ENCODE results near the gene CYP3A7. TPM values are rescaled to one million over a fixed set of nuclear protein-coding genes. Genes with fewer than 3 reads are reported as not detected.

The CYP3A7 gene
- total RNA-seq, 4 donors from 2014 or later, result 0.91 TPM; not detected in 3

- Histone ChIP-seq H3K4me1 (peaks cover 0 to 6% of the 10 kb centered on the region in 2 donors), H3K27me3 (no peaks in the 10 kb centered on the region), H3K36me3 (no peaks in the 10 kb centered on the region), H3K9me3 (peaks cover 0 to under 1% of the 10 kb centered on the region in 2 donors), H3K27ac (no peak overlapping the region), H3K4me3 (no peak overlapping the region)
- TF ChIP-seq CTCF (IDR thresholded peaks at IDR 0.05) (no peak), POLR2A (IDR thresholded peaks at IDR 0.05) (no peak)
- intact Hi-C loops (cut with DNase I; ENCODE audit: low total_unique reads), result no loop called here
- DNase-seq, result no peak
These were observed 57.9 kb downstream of the CYP3A7 start for GRCh38 chr7:99677013-99677647.

- peaks cover 0 to 6% of the 10 kb centered on the region in 2 donors for H3K4me1 ChIP-seq
- intact Hi-C loops (cut with DNase I; ENCODE audit: low total_unique reads), result no loop called here
- no peaks in the 10 kb centered on the region for H3K9me3 ChIP-seq
- H3K27ac ChIP-seq, result no peak overlapping the region
- no peaks in the 10 kb centered on the region for H3K27me3 ChIP-seq
- no peak overlapping the region for H3K4me3 ChIP-seq
- TF ChIP-seq CTCF (IDR thresholded peaks at IDR 0.05), result no peak
- no peaks in the 10 kb centered on the region for H3K36me3 ChIP-seq
- no peak for DNase-seq
These were observed 59.8 kb downstream of the CYP3A7 start for GRCh38 chr7:99674995-99675742.

- no peak for DNase-seq
- no peak overlapping the region for H3K27ac ChIP-seq
- no peak overlapping the region for H3K4me3 ChIP-seq
- intact Hi-C loops (cut with DNase I; ENCODE audit: low total_unique reads), result no loop called here
- no peak for TF ChIP-seq POLR2A (IDR thresholded peaks at IDR 0.05)
- TF ChIP-seq CTCF (IDR thresholded peaks at IDR 0.05), result no peak
- H3K36me3 ChIP-seq, result no peaks in the 10 kb centered on the region
- no peaks in the 10 kb centered on the region for H3K4me1 ChIP-seq
- no peaks in the 10 kb centered on the region for H3K9me3 ChIP-seq
- H3K27me3 ChIP-seq, result no peaks in the 10 kb centered on the region
These were observed 62.4 kb downstream of the CYP3A7 start for GRCh38 chr7:99672573-99672972.

- intact Hi-C loops (cut with DNase I; ENCODE audit: low total_unique reads), result no loop called here
- H3K36me3 ChIP-seq, result no peaks in the 10 kb centered on the region
- H3K27me3 ChIP-seq, result no peaks in the 10 kb centered on the region
- no peak overlapping the region for H3K4me3 ChIP-seq
- no peak for DNase-seq
- TF ChIP-seq CTCF (IDR thresholded peaks at IDR 0.05) (no peak), POLR2A (IDR thresholded peaks at IDR 0.05) (no peak)
- no peaks in the 10 kb centered on the region for H3K4me1 ChIP-seq
- no peak overlapping the region for H3K27ac ChIP-seq
- no peaks in the 10 kb centered on the region for H3K9me3 ChIP-seq
These were observed 65.2 kb downstream of the CYP3A7 start for GRCh38 chr7:99669782-99670181.

GRCh38 chr7:99668541-99668940 lies 66.5 kb downstream of the CYP3A7 start:
- H3K36me3 ChIP-seq, result no peaks in the 10 kb centered on the region
- H3K4me1 ChIP-seq, result no peaks in the 10 kb centered on the region
- no peak for DNase-seq
- H3K4me3 ChIP-seq, result no peak overlapping the region
- no peak for TF ChIP-seq POLR2A (IDR thresholded peaks at IDR 0.05)
- no peak for TF ChIP-seq CTCF (IDR thresholded peaks at IDR 0.05)
- no peaks in the 10 kb centered on the region for H3K27me3 ChIP-seq
- H3K9me3 ChIP-seq, result no peaks in the 10 kb centered on the region
- intact Hi-C loops (cut with DNase I; ENCODE audit: low total_unique reads), result no loop called here
- no peak overlapping the region for H3K27ac ChIP-seq

Data from uterus (tissue), 4 donors.